ENCODE results near the gene MYO3B. TPM values are rescaled to one million over a fixed set of nuclear protein-coding genes. Genes with fewer than 3 reads are reported as not detected.
"Not testable (repeated sequence)": the region's sequence is repeated elsewhere in the genome, so short reads cannot be mapped to it uniquely, and the experiment has no call there.

MYO3B gene
- total RNA-seq, 2 experiments from 2014 or later, result 0.05 to 0.23 TPM

- H3K36me3 Mint-ChIP-seq (ENCODE audit: low read depth), result no peaks in the 10 kb centered on the region
- CTCF ChIA-PET, result interaction anchor here (1.0 kb wide), 1 partner anchor 8 kb away, joined by 3 read pairs; no protein-coding TSS in a partner anchor
- no peaks in the 10 kb centered on the region for H3K9me3 Mint-ChIP-seq (ENCODE audit: insufficient read depth)
- no peak for ATAC-seq
- H3K4me1 Mint-ChIP-seq (ENCODE audit: low read depth), result peaks cover 6% of the 10 kb centered on the region
- H3K4me3 Mint-ChIP-seq, result no peak overlapping the region
- H3K27ac Mint-ChIP-seq, result no peak overlapping the region
- peaks cover 50% of the 10 kb centered on the region for H3K27me3 Mint-ChIP-seq (ENCODE audit: low read depth)
- POLR2A ChIA-PET, result no interaction called here
- no peak for DNase-seq
These were observed 227.4 kb downstream of the MYO3B start for GRCh38 chr2:170405326-170405725.

- CTCF ChIA-PET, result interaction anchor here (0.7 to 2.8 kb wide), 43 partner anchors 10 to 438 kb away, joined by 3 to 30 read pairs (median 5); partner anchors contain the start of genes ERICH2 and GAD1
- no peak overlapping the region for H3K4me3 Mint-ChIP-seq
- H3K9me3 Mint-ChIP-seq (ENCODE audit: insufficient read depth), result no peaks in the 10 kb centered on the region
- no peak overlapping the region for H3K27ac Mint-ChIP-seq
- POLR2A ChIA-PET, result interaction anchor here (0.8 kb wide), 1 partner anchor 18 kb away, joined by 3 read pairs; no protein-coding TSS in a partner anchor
- no peak for DNase-seq
- peaks cover 6% of the 10 kb centered on the region for H3K4me1 Mint-ChIP-seq (ENCODE audit: low read depth)
- no peak for ATAC-seq
- no peaks in the 10 kb centered on the region for H3K36me3 Mint-ChIP-seq (ENCODE audit: low read depth)
- peaks cover 40% of the 10 kb centered on the region for H3K27me3 Mint-ChIP-seq (ENCODE audit: low read depth)
These were observed 230.7 kb downstream of the MYO3B start for GRCh38 chr2:170408461-170409163.

- DNase-seq (peak; percentile 86), ATAC-seq (peak; percentile 75)
- peak overlapping the region; percentile 37 for H3K4me3 Mint-ChIP-seq
- H3K27ac Mint-ChIP-seq, result no peak overlapping the region
- POLR2A ChIA-PET, result interaction anchor here (0.8 kb wide), 1 partner anchor 18 kb away, joined by 3 read pairs; no protein-coding TSS in a partner anchor
- H3K36me3 Mint-ChIP-seq (ENCODE audit: low read depth), result no peaks in the 10 kb centered on the region
- CTCF ChIA-PET, result interaction anchor here (0.6 to 2.8 kb wide), 50 partner anchors 9 to 437 kb away, joined by 3 to 30 read pairs (median 5); partner anchors contain the start of genes ERICH2 and GAD1
- peaks cover 38% of the 10 kb centered on the region for H3K27me3 Mint-ChIP-seq (ENCODE audit: low read depth)
- no peaks in the 10 kb centered on the region for H3K9me3 Mint-ChIP-seq (ENCODE audit: insufficient read depth)
- peaks cover 6% of the 10 kb centered on the region for H3K4me1 Mint-ChIP-seq (ENCODE audit: low read depth)
These were observed 231.2 kb downstream of the MYO3B start for GRCh38 chr2:170409164-170409535.

GRCh38 chr2:170411660-170412059, 233.7 kb downstream of the MYO3B start:
- ATAC-seq (no peak), DNase-seq (no peak)
- Mint-ChIP-seq H3K4me1 (ENCODE audit: low read depth) (peaks cover 6% of the 10 kb centered on the region), H3K27ac (no peak overlapping the region), H3K36me3 (ENCODE audit: low read depth) (no peaks in the 10 kb centered on the region), H3K9me3 (ENCODE audit: insufficient read depth) (no peaks in the 10 kb centered on the region), H3K4me3 (no peak overlapping the region), H3K27me3 (ENCODE audit: low read depth) (peaks cover 33% of the 10 kb centered on the region)
- ChIA-PET POLR2A (no interaction called here), CTCF (interaction anchor here (1.0 to 1.7 kb wide), 3 partner anchors 7 to 405 kb away, joined by 3 to 5 read pairs (median 3); partner anchors contain the start of gene GAD1)

GRCh38 chr2:170420961-170421687, 243.2 kb downstream of the MYO3B start:
- ATAC-seq (no peak), DNase-seq (no peak)
- no peak overlapping the region for H3K4me3 Mint-ChIP-seq
- no peaks in the 10 kb centered on the region for H3K4me1 Mint-ChIP-seq (ENCODE audit: low read depth)
- H3K9me3 Mint-ChIP-seq (ENCODE audit: insufficient read depth), result no peaks in the 10 kb centered on the region
- no peak overlapping the region for H3K27ac Mint-ChIP-seq
- ChIA-PET CTCF (interaction anchor here (1.1 to 1.6 kb wide), 3 partner anchors 8 to 392 kb away, joined by 3 to 4 read pairs (median 4); no protein-coding TSS in a partner anchor), POLR2A (no interaction called here)
- peaks cover 19% of the 10 kb centered on the region for H3K27me3 Mint-ChIP-seq (ENCODE audit: low read depth)
- H3K36me3 Mint-ChIP-seq (ENCODE audit: low read depth), result no peaks in the 10 kb centered on the region

GRCh38 chr2:170423919-170424318, 246.0 kb downstream of the MYO3B start:
- ChIA-PET POLR2A (no interaction called here), CTCF (interaction anchor here (2.8 kb wide), 1 partner anchor 15 kb away, joined by 14 read pairs; no protein-coding TSS in a partner anchor)
- no peaks in the 10 kb centered on the region for H3K36me3 Mint-ChIP-seq (ENCODE audit: low read depth)
- H3K27me3 Mint-ChIP-seq (ENCODE audit: low read depth), result peaks cover 17% of the 10 kb centered on the region
- H3K4me3 Mint-ChIP-seq, result no peak overlapping the region
- H3K27ac Mint-ChIP-seq, result no peak overlapping the region
- H3K4me1 Mint-ChIP-seq (ENCODE audit: low read depth), result no peaks in the 10 kb centered on the region
- DNase-seq, result no peak
- no peak for ATAC-seq
- H3K9me3 Mint-ChIP-seq (ENCODE audit: insufficient read depth), result no peaks in the 10 kb centered on the region

- ATAC-seq, result no peak
- POLR2A ChIA-PET, result no interaction called here
These were observed 247.4 kb downstream of the MYO3B start for GRCh38 chr2:170425281-170425751.

GRCh38 chr2:170428868-170429267, 250.9 kb downstream of the MYO3B start:
- Mint-ChIP-seq H3K36me3 (ENCODE audit: low read depth) (no peaks in the 10 kb centered on the region), H3K4me1 (ENCODE audit: low read depth) (no peaks in the 10 kb centered on the region), H3K4me3 (no peak overlapping the region), H3K9me3 (ENCODE audit: insufficient read depth) (no peaks in the 10 kb centered on the region), H3K27ac (no peak overlapping the region), H3K27me3 (ENCODE audit: low read depth) (peaks cover 25% of the 10 kb centered on the region)
- CTCF ChIA-PET, result interaction anchor here (1.9 to 3.0 kb wide), 2 partner anchors 20 to 67 kb away, joined by 4 to 21 read pairs; no protein-coding TSS in a partner anchor
- POLR2A ChIA-PET, result no interaction called here
- DNase-seq (no peak), ATAC-seq (no peak)

More at GRCh38 chr2:170425281-170425751, 247.4 kb downstream of the MYO3B start:
- CTCF ChIA-PET, result interaction anchor here (2.8 kb wide), 1 partner anchor 16 kb away, joined by 14 read pairs; no protein-coding TSS in a partner anchor
- Mint-ChIP-seq H3K4me1 (ENCODE audit: low read depth) (no peaks in the 10 kb centered on the region), H3K9me3 (ENCODE audit: insufficient read depth) (no peaks in the 10 kb centered on the region), H3K4me3 (no peak overlapping the region), H3K36me3 (ENCODE audit: low read depth) (no peaks in the 10 kb centered on the region), H3K27ac (no peak overlapping the region), H3K27me3 (ENCODE audit: low read depth) (peaks cover 22% of the 10 kb centered on the region)
- no peak for DNase-seq

- ChIA-PET CTCF (no interaction called here), POLR2A (no interaction called here)
- peaks cover 23% of the 10 kb centered on the region for H3K4me1 Mint-ChIP-seq (ENCODE audit: low read depth)
- ATAC-seq (no peak), DNase-seq (no peak)
- peaks cover 43% of the 10 kb centered on the region for H3K27me3 Mint-ChIP-seq (ENCODE audit: low read depth)
- no peak overlapping the region for H3K27ac Mint-ChIP-seq
- H3K9me3 Mint-ChIP-seq (ENCODE audit: insufficient read depth), result no peaks in the 10 kb centered on the region
- H3K4me3 Mint-ChIP-seq, result no peak overlapping the region
- H3K36me3 Mint-ChIP-seq (ENCODE audit: low read depth), result no peaks in the 10 kb centered on the region
These were observed 254.9 kb downstream of the MYO3B start for GRCh38 chr2:170432823-170433222.

- DNase-seq (no peak), ATAC-seq (no peak)
- Mint-ChIP-seq H3K27ac (no peak overlapping the region), H3K4me1 (ENCODE audit: low read depth) (peaks cover 23% of the 10 kb centered on the region), H3K36me3 (ENCODE audit: low read depth) (no peaks in the 10 kb centered on the region), H3K27me3 (ENCODE audit: low read depth) (peaks cover 46% of the 10 kb centered on the region), H3K9me3 (ENCODE audit: insufficient read depth) (no peaks in the 10 kb centered on the region), H3K4me3 (no peak overlapping the region)
- ChIA-PET POLR2A (no interaction called here), CTCF (no interaction called here)
These were observed 255.5 kb downstream of the MYO3B start for GRCh38 chr2:170433448-170433847.

GRCh38 chr2:170434396-170434795, 256.4 kb downstream of the MYO3B start:
- ATAC-seq; H3K9me3 Mint-ChIP-seq (ENCODE audit: insufficient read depth); DNase-seq; H3K27ac Mint-ChIP-seq; H3K4me3 Mint-ChIP-seq; H3K36me3 Mint-ChIP-seq (ENCODE audit: low read depth); POLR2A ChIA-PET: not testable (repeated sequence)
- Mint-ChIP-seq H3K4me1 (ENCODE audit: low read depth) (peaks cover 23% of the 10 kb centered on the region), H3K27me3 (ENCODE audit: low read depth) (peaks cover 42% of the 10 kb centered on the region)
- CTCF ChIA-PET, result interaction anchor here (1.2 kb wide), 1 partner anchor 110 kb away, joined by 4 read pairs; no protein-coding TSS in a partner anchor

Measured in activated CD8-positive, alpha-beta T cell treated with anti-CD3 and anti-CD28 coated beads, Interleukin-2, amount 10 ng/mL, durations not matched to agents 7 days and 5 days (primary cell).